ENCODE measurements around the gene BRWD1. TPM values are rescaled to one million over a fixed set of nuclear protein-coding genes. Genes with fewer than 3 reads are reported as not detected.

The BRWD1 gene
- total RNA-seq, 3 donors from 2014 or later: 65.4 to 128 (median 105) TPM

DNA sequence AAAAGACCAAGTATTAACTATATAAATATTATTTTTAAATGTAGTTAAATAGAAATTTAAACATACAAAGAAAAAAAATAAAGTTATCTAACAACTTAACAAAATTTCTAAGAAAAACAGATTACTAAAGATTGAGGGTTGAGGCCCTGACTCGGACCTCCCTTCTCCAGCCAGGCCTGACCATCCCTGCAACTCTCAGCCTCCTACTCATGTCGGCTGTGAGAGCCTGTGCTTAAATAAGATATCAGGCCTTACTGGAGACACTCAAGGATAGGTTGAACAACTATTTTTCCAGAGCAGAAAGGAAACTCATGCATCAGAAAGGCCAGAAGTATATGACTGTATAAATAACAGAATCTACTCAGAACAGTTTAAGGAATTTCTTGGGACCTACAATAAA, 97.1 kb downstream of the BRWD1 start:
- H3K4me3 ChIP-seq: no peak overlapping the region

GRCh38 chr21:39215078-39215477, 98.4 kb downstream of the BRWD1 start:
- Histone ChIP-seq H3K9me3 (no peaks in the 10 kb centered on the region), H3K27ac (no peak overlapping the region), H3K4me3 (no peak overlapping the region), H3K36me3 (no peaks in the 10 kb centered on the region), H3K27me3 (no peaks in the 10 kb centered on the region), H3K4me1 (no peaks in the 10 kb centered on the region)
- intact Hi-C loops (cut with DNase I; ENCODE audit: low total_unique reads): no loop called here
- TF ChIP-seq, protein P1, sequence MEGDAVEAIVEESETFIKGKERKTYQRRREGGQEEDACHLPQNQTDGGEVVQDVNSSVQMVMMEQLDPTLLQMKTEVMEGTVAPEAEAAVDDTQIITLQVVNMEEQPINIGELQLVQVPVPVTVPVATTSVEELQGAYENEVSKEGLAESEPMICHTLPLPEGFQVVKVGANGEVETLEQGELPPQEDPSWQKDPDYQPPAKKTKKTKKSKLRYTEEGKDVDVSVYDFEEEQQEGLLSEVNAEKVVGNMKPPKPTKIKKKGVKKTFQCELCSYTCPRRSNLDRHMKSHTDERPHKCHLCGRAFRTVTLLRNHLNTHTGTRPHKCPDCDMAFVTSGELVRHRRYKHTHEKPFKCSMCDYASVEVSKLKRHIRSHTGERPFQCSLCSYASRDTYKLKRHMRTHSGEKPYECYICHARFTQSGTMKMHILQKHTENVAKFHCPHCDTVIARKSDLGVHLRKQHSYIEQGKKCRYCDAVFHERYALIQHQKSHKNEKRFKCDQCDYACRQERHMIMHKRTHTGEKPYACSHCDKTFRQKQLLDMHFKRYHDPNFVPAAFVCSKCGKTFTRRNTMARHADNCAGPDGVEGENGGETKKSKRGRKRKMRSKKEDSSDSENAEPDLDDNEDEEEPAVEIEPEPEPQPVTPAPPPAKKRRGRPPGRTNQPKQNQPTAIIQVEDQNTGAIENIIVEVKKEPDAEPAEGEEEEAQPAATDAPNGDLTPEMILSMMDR (IDR thresholded peaks at IDR 0.05): no peak
- TF ChIP-seq POLR2A (IDR thresholded peaks at IDR 0.05) (no peak), POLR2AphosphoS5 (IDR thresholded peaks at IDR 0.05) (no peak)
- no peak for DNase-seq (ENCODE audit: low spot score in 2 of 2)

More for the DNA sequence above, 97.1 kb downstream of the BRWD1 start:
- no peak for DNase-seq (ENCODE audit: low spot score in 2 of 2)
- Histone ChIP-seq H3K27me3 (no peaks in the 10 kb centered on the region), H3K4me1 (no peaks in the 10 kb centered on the region), H3K27ac (no peak overlapping the region), H3K9me3 (no peaks in the 10 kb centered on the region), H3K36me3 (no peaks in the 10 kb centered on the region)
- intact Hi-C loops (cut with DNase I; ENCODE audit: low total_unique reads): no loop called here
- no peak for TF ChIP-seq POLR2AphosphoS5 (IDR thresholded peaks at IDR 0.05)

- H3K36me3 ChIP-seq: no peaks in the 10 kb centered on the region
- no peak overlapping the region for H3K4me3 ChIP-seq
- DNase-seq (ENCODE audit: low spot score in 2 of 2): no peak
- no peaks in the 10 kb centered on the region for H3K27me3 ChIP-seq
- intact Hi-C loops (cut with DNase I; ENCODE audit: low total_unique reads): no loop called here
- no peaks in the 10 kb centered on the region for H3K4me1 ChIP-seq
- H3K9me3 ChIP-seq: no peaks in the 10 kb centered on the region
- TF ChIP-seq POLR2A (IDR thresholded peaks at IDR 0.05) (no peak), POLR2AphosphoS5 (IDR thresholded peaks at IDR 0.05) (no peak)
- TF ChIP-seq, protein P1 (IDR thresholded peaks at IDR 0.05): no peak
- no peak overlapping the region for H3K27ac ChIP-seq
These were observed 104.1 kb downstream of the BRWD1 start for GRCh38 chr21:39209334-39209688.

GRCh38 chr21:39208624-39209333, 104.7 kb downstream of the BRWD1 start:
- H3K4me3 ChIP-seq: no peak overlapping the region
- no peaks in the 10 kb centered on the region for H3K27me3 ChIP-seq
- no peak for TF ChIP-seq POLR2AphosphoS5 (IDR thresholded peaks at IDR 0.05)
- TF ChIP-seq, protein P1 (IDR thresholded peaks at IDR 0.05): no peak
- TF ChIP-seq POLR2A (IDR thresholded peaks at IDR 0.05): no peak
- intact Hi-C loops (cut with DNase I; ENCODE audit: low total_unique reads): no loop called here
- no peak for DNase-seq (ENCODE audit: low spot score in 2 of 2)
- no peak overlapping the region for H3K27ac ChIP-seq
- H3K4me1 ChIP-seq: no peaks in the 10 kb centered on the region
- no peaks in the 10 kb centered on the region for H3K9me3 ChIP-seq
- H3K36me3 ChIP-seq: no peaks in the 10 kb centered on the region

DNA sequence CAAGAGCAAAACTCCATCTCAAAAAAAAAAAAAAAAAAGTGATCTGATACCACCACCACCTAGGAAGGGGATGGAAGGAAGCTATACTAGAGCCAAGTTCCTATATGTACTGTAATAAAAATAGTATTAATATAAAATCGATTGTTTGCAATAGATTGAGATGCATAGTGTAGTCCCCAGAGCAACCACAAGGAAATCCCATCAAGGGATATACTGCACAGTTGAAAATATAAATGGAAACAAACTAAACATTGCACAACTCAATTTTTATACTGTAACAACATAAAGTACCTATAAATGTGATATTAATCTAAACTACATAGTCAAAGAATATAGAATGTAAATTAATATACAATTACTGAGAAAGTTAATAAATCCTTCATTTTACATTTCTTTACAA, 109.3 kb downstream of the BRWD1 start:
- no peak for DNase-seq (ENCODE audit: low spot score in 2 of 2)
- H3K9me3 ChIP-seq: no peaks in the 10 kb centered on the region
- H3K36me3 ChIP-seq: peaks cover 5% of the 10 kb centered on the region
- H3K27me3 ChIP-seq: no peaks in the 10 kb centered on the region
- H3K4me3 ChIP-seq: no peak overlapping the region
- H3K27ac ChIP-seq: no peak overlapping the region
- H3K4me1 ChIP-seq: no peaks in the 10 kb centered on the region
- intact Hi-C loops (cut with DNase I; ENCODE audit: low total_unique reads): no loop called here
- TF ChIP-seq POLR2A (IDR thresholded peaks at IDR 0.05) (no peak), POLR2AphosphoS5 (IDR thresholded peaks at IDR 0.05) (no peak)
- TF ChIP-seq, protein P1 (IDR thresholded peaks at IDR 0.05): peak in 1 of 3 donors; percentile 11
